ENCODE measurements around the gene TACR3.
"Not testable (repeated sequence)": the region's sequence is repeated elsewhere in the genome, so short reads cannot be mapped to it uniquely, and the experiment has no call there.

TACR3 gene

DNA sequence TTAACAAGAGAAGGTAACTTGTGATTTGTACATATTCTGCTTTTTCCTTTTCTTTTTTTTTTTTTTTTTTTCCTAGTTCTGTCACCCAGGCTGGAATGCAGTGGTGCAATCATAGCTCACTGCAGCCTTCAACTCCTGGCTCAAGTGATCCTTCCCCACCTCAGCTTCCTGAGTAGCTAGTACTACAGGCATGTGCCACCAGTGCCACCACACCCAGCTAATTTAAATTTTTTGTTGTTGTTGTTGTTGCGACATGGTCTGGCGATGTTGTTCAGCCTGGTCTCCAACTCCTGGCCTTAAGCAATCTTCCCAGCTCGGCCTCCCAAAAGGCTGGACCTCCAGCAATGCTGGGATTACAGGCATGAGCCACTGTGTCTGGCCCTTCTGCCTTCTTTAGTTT lies 1.5 kb upstream of the TACR3 start:
- Histone ChIP-seq H3K27me3 (peaks cover 0 to 6% of the 10 kb centered on the region in 2 donors), H3K4me1 (peaks cover 0 to 10% (median 2%) of the 10 kb centered on the region in 4 donors), H3K4me3 (no peak overlapping the region), H3K9me3 (no peaks in the 10 kb centered on the region), H3K27ac (no peak overlapping the region), H3K36me3 (no peaks in the 10 kb centered on the region)
- DNase-seq = no peak
- intact Hi-C loops (cut with DNase I; ENCODE audit: low total_unique reads) = no loop called here
- TF ChIP-seq, protein P1, sequence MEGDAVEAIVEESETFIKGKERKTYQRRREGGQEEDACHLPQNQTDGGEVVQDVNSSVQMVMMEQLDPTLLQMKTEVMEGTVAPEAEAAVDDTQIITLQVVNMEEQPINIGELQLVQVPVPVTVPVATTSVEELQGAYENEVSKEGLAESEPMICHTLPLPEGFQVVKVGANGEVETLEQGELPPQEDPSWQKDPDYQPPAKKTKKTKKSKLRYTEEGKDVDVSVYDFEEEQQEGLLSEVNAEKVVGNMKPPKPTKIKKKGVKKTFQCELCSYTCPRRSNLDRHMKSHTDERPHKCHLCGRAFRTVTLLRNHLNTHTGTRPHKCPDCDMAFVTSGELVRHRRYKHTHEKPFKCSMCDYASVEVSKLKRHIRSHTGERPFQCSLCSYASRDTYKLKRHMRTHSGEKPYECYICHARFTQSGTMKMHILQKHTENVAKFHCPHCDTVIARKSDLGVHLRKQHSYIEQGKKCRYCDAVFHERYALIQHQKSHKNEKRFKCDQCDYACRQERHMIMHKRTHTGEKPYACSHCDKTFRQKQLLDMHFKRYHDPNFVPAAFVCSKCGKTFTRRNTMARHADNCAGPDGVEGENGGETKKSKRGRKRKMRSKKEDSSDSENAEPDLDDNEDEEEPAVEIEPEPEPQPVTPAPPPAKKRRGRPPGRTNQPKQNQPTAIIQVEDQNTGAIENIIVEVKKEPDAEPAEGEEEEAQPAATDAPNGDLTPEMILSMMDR (IDR thresholded peaks at IDR 0.05) = no peak

DNA sequence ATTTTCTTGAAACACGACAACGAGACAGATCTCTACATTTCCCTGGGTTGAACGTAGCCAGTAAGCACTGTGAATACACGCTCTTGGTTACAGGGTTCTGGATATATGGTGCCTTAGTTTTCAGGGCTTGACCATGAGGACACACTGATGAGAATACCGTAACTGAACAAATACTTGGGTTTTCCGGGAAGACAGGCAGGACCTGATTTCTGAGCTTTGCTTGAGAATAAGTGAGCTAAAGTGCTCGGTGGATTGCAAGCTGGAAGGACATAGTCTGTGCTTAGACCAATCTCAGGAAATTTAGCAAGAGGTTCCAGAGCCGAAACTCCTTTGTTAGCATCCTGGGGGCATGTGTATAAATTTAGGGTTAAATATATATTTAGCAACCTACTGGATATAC lies 876 bp upstream of the TACR3 start:
- Histone ChIP-seq H3K27ac (no peak overlapping the region), H3K36me3 (no peaks in the 10 kb centered on the region), H3K9me3 (no peaks in the 10 kb centered on the region), H3K27me3 (peaks cover 0 to 6% of the 10 kb centered on the region in 2 donors), H3K4me1 (peaks cover 0 to 10% (median 2%) of the 10 kb centered on the region in 4 donors), H3K4me3 (no peak overlapping the region)
- no peak for DNase-seq
- intact Hi-C loops (cut with DNase I; ENCODE audit: low total_unique reads) = no loop called here
- TF ChIP-seq, protein P1 (IDR thresholded peaks at IDR 0.05) = no peak

DNA sequence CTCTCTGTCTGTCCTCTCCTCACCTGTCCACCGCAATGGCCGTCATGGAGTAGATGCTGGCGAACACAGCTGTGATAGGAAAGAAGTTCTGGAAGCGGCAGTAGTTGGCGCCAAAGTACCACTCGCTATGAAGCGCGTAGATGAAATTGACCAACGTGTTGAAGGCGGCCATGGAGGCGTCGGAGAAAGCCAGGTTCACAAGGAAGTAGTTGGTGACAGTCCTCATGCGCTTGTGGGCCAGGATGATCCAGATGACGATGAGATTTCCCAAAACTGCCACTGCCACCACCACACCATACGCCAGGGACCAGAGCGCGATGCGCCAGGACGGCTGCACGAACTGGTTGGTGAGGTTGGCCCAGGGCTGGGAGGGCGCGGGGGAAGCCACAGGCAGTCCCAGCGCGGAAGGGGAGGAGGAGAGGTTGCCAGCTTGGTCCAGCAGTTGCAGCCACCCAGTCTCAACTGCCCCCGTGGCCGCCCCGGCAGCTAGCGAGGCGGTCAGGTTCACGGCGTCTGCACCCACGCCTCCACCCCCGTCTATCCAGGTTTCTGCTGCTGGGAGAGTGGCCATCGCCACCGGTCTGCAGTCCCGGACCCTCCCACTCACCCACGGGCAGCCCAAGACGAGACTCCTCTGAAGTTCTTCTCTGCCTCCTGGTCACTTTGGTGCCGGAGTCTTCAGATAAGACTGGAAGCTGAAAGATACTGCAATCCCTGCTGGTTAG lies 518 bp downstream of the TACR3 start:
- H3K36me3 ChIP-seq = no peaks in the 10 kb centered on the region
- DNase-seq = no peak
- intact Hi-C loops (cut with DNase I; ENCODE audit: low total_unique reads) = no loop called here
- H3K27ac ChIP-seq = no peak overlapping the region
- peaks cover 0 to 6% of the 10 kb centered on the region in 2 donors for H3K27me3 ChIP-seq
- H3K9me3 ChIP-seq = no peaks in the 10 kb centered on the region
- H3K4me3 ChIP-seq = no peak overlapping the region
- TF ChIP-seq, protein P1 (IDR thresholded peaks at IDR 0.05) = no peak
- H3K4me1 ChIP-seq = peaks cover 0 to 10% (median 2%) of the 10 kb centered on the region in 4 donors

DNA sequence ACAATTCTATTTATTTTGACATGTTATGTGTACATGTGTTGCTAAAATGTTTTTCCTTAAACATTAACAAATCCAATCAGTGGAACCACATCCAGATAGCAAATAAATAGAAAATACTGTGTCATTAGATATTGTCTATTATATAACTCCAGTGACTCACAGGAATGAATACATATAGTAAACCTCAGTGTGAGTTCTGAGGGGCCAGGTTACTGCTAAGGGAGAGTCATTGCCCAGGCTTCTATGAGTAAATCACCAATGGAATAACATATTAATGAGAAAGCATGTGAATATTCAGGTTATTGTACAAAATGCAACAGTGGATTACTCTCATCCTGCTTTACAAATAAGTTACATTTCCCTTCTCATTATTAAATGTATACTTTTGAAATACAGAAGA lies 27.2 kb downstream of the TACR3 start:
- H3K4me3 ChIP-seq = no peak overlapping the region
- TF ChIP-seq, protein P1 (IDR thresholded peaks at IDR 0.05) = no peak
- no peaks in the 10 kb centered on the region for H3K27me3 ChIP-seq
- no peak for DNase-seq
- intact Hi-C loops (cut with DNase I; ENCODE audit: low total_unique reads) = no loop called here
- no peaks in the 10 kb centered on the region for H3K36me3 ChIP-seq
- H3K27ac ChIP-seq = no peak overlapping the region
- H3K9me3 ChIP-seq = peaks cover 0 to 6% (median 0%) of the 10 kb centered on the region in 3 donors
- no peaks in the 10 kb centered on the region for H3K4me1 ChIP-seq

DNA sequence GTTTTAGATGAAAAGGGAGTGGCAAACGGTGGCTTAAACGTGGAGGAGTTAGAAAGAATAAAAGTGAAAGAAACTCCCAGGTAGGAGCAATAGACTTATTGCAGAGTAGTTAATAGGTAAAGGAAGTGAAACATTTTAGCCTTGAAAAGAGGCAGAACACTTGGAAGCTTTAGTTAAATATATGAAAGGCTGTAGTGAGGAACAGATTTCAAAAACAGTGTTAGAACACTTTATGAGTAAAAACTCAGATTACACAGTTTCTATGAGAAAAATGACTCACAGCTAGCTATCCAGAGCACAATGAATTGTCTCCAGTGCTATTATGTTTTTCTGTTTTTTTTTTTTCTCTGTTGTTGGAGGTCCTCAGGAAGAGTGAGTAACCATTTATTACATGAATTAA lies 45.8 kb downstream of the TACR3 start:
- H3K27me3 ChIP-seq = no peaks in the 10 kb centered on the region
- TF ChIP-seq, protein P1 (IDR thresholded peaks at IDR 0.05) = no peak
- intact Hi-C loops (cut with DNase I; ENCODE audit: low total_unique reads) = no loop called here
- H3K36me3 ChIP-seq = no peaks in the 10 kb centered on the region
- no peak overlapping the region for H3K4me3 ChIP-seq
- no peaks in the 10 kb centered on the region for H3K4me1 ChIP-seq
- no peaks in the 10 kb centered on the region for H3K9me3 ChIP-seq
- no peak overlapping the region for H3K27ac ChIP-seq
- DNase-seq = no peak

DNA sequence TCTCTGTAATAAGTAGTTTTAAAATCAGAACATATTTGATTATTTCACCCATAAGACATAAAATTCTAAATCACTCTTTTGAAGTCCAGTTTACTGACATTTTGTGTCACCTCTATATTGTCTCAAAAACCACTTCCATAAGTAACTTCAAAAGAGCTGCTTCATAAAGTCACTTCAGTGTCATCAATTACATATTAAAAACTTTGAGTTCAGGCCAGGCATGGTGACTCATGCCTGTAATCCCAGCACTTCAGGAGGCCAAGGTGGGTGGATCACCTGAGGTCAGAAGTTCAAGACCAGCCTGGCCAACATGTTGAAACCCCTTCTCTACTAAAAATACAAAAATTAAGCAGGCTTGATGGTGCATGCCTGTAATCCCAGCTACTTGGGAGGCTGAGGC lies 53.0 kb downstream of the TACR3 start:
- H3K4me1 ChIP-seq; DNase-seq; H3K9me3 ChIP-seq; H3K27me3 ChIP-seq; H3K27ac ChIP-seq; intact Hi-C loops (cut with DNase I; ENCODE audit: low total_unique reads); H3K4me3 ChIP-seq; H3K36me3 ChIP-seq: not testable (repeated sequence)

Data from tibial artery (tissue), 4 donors.